ENCODE results near the gene PNMA6A. TPM values are rescaled to one million over a fixed set of nuclear protein-coding genes. Genes with fewer than 3 reads are reported as not detected.
"Not testable (repeated sequence)": the region's sequence is repeated elsewhere in the genome, so short reads cannot be mapped to it uniquely, and the experiment has no call there.

The PNMA6A gene
- total and polyA plus RNA-seq, 2 experiments from 2014 or later = 2.9 to 8.6 TPM

DNA sequence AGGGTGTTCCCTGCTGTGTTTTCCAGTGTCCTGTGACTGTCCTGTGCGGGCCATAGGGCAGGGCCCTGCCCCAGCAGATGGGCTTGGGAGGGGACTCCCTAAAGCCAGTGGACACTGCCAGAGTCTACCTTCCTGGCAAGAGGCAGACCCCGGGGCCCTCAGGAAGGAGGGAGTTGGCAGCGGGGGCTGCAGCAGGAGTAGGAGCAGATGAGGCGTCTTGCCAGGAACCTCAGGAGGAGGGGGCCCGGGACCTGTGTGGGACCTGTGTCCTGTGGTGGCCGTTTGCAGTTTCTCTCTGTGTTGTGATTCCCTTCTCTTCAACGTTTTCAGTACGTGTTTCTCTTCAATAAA lies 12.2 kb upstream of the PNMA6A start:
- H3K9me3 ChIP-seq (ENCODE audit: low read depth) = no peaks in the 10 kb centered on the region
- no peak overlapping the region for H3K27ac ChIP-seq
- H3K27me3 ChIP-seq = no peaks in the 10 kb centered on the region
- TF ChIP-seq, protein P1, sequence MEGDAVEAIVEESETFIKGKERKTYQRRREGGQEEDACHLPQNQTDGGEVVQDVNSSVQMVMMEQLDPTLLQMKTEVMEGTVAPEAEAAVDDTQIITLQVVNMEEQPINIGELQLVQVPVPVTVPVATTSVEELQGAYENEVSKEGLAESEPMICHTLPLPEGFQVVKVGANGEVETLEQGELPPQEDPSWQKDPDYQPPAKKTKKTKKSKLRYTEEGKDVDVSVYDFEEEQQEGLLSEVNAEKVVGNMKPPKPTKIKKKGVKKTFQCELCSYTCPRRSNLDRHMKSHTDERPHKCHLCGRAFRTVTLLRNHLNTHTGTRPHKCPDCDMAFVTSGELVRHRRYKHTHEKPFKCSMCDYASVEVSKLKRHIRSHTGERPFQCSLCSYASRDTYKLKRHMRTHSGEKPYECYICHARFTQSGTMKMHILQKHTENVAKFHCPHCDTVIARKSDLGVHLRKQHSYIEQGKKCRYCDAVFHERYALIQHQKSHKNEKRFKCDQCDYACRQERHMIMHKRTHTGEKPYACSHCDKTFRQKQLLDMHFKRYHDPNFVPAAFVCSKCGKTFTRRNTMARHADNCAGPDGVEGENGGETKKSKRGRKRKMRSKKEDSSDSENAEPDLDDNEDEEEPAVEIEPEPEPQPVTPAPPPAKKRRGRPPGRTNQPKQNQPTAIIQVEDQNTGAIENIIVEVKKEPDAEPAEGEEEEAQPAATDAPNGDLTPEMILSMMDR (IDR thresholded peaks at IDR 0.05; ENCODE audit: low read depth, low read length) = no peak
- H3K4me3 ChIP-seq = no peak overlapping the region
- DNase-seq (ENCODE audit: low read depth in 1 of 2, low spot score in 1 of 2) = no peak
- no peaks in the 10 kb centered on the region for H3K36me3 ChIP-seq
- no peaks in the 10 kb centered on the region for H3K4me1 ChIP-seq (ENCODE audit: low read depth)

DNA sequence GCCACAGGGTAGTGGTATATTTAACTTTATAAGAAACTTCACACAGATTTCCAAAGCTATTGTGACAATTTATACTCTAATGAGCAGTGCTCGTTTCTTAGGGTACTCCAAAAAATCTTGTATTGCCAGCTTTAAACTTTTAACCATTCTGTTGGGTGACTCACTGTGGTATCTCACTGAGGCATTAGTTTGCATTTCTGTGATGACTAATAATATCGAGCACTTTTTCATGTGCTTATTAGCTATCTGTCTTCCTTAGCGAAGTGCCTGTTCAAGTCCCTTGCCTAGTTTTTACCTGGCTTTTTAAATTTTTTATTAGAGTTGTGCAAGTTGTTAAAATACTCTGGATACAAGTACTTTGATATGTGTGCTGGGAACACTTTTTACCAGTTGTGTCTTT lies 10.5 kb upstream of the PNMA6A start:
- Histone ChIP-seq H3K36me3 (no peaks in the 10 kb centered on the region), H3K27ac (no peak overlapping the region), H3K4me3 (no peak overlapping the region), H3K4me1 (ENCODE audit: low read depth) (no peaks in the 10 kb centered on the region), H3K9me3 (ENCODE audit: low read depth) (no peaks in the 10 kb centered on the region), H3K27me3 (no peaks in the 10 kb centered on the region)
- TF ChIP-seq, protein P1 (IDR thresholded peaks at IDR 0.05; ENCODE audit: low read depth, low read length) = no peak
- DNase-seq (ENCODE audit: low read depth in 1 of 2, low spot score in 1 of 2) = peak in 1 of 2 donors; percentile 32

DNA sequence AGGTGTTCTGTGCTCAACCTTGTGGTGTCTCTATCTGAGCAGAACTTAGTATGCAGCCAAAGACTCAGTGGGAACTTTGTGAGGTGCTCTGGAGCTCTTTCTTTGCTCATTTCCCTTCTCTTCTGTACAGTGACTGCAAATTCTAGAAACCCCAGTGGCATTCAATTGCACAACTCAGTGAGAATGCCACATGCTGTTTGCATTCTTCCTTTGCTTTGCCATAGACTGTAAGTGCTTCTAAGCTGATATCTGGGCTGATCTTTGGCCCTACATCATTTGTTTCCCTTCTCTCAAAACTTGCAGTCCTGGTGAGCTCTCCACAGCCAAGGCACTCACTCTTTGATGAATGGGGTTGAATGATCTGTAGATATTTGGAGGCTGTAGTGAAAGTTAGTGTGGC lies 8.9 kb upstream of the PNMA6A start:
- TF ChIP-seq, protein P1 (IDR thresholded peaks at IDR 0.05; ENCODE audit: low read depth, low read length) = no peak
- Histone ChIP-seq H3K4me3 (no peak overlapping the region), H3K4me1 (ENCODE audit: low read depth) (no peaks in the 10 kb centered on the region), H3K9me3 (ENCODE audit: low read depth) (no peaks in the 10 kb centered on the region), H3K36me3 (no peaks in the 10 kb centered on the region), H3K27me3 (no peaks in the 10 kb centered on the region), H3K27ac (no peak overlapping the region)
- peak in 1 of 2 donors; percentile 36 for DNase-seq (ENCODE audit: low read depth in 1 of 2, low spot score in 1 of 2)

DNA sequence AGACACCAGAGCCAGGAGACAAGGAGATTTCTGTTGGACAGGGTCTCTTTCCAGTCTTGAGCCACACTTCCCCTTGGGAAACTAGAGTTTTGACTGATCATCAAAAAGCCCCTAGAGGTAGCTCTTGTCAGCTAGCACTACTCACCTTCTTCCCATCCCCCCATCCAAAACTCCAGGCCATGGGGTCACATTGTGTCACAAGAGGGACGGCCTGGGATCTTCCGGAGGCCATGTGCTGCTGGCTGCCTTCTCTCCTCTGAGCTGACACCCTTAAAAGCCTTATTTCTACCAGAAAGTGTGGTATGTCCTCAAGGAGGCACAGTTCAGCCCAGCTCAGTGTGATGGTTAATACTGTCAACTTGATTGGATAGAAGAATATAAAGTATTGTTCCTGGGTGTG lies 8.2 kb upstream of the PNMA6A start:
- Histone ChIP-seq H3K4me3 (no peak overlapping the region), H3K9me3 (ENCODE audit: low read depth) (no peaks in the 10 kb centered on the region), H3K36me3 (no peaks in the 10 kb centered on the region), H3K27ac (no peak overlapping the region), H3K4me1 (ENCODE audit: low read depth) (no peaks in the 10 kb centered on the region), H3K27me3 (no peaks in the 10 kb centered on the region)
- TF ChIP-seq, protein P1 (IDR thresholded peaks at IDR 0.05; ENCODE audit: low read depth, low read length) = no peak
- no peak for DNase-seq (ENCODE audit: low read depth in 1 of 2, low spot score in 1 of 2)

DNA sequence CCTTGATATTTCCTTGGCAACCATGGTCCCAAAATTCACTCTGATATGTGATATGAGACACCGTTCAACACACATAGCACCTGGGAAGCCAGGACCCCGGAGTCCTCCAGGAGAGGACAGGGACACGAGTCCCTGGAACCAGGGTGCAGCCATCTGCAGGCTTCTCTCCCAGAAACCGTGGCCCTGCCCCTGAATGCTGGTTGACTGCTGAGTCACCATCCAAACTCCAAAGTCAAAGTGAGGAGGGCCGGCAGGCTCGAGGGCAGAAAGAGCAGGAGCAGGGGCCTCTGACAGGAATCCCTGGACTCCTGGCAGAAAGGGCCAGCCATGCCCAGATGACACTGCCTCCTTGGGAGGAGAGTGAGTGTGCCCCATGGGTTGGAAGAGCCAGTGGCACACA lies 6.9 kb upstream of the PNMA6A start:
- Histone ChIP-seq H3K36me3 (no peaks in the 10 kb centered on the region), H3K4me3 (no peak overlapping the region), H3K4me1 (ENCODE audit: low read depth) (no peaks in the 10 kb centered on the region), H3K27me3 (no peaks in the 10 kb centered on the region), H3K9me3 (ENCODE audit: low read depth) (no peaks in the 10 kb centered on the region), H3K27ac (no peak overlapping the region)
- TF ChIP-seq, protein P1 (IDR thresholded peaks at IDR 0.05; ENCODE audit: low read depth, low read length) = no peak
- no peak for DNase-seq (ENCODE audit: low read depth in 1 of 2, low spot score in 1 of 2)

DNA sequence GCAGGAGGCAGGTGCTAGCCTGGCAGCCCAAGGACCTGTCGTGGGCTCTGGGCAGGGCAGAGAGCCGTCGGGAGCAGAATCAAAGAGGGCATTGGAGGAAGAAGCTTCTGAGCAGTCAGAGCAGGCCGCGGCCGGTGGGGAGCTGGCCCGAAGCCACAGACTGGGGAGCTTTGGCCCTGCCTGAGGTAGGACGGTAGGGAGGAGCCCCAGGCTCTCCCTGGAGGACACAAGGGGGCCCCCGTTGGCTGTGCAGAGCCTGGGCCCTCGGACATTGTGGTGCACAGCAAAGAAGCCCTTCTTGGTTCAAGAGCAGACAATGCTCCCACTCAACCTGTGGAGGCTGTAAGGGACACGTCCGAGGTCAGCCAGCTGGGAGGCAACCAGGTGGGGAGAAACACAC lies 5.9 kb upstream of the PNMA6A start:
- not testable (repeated sequence) for DNase-seq (ENCODE audit: low read depth in 1 of 2, low spot score in 1 of 2); H3K27me3 ChIP-seq; H3K4me3 ChIP-seq; H3K4me1 ChIP-seq (ENCODE audit: low read depth); H3K27ac ChIP-seq; H3K36me3 ChIP-seq; H3K9me3 ChIP-seq (ENCODE audit: low read depth)

DNA sequence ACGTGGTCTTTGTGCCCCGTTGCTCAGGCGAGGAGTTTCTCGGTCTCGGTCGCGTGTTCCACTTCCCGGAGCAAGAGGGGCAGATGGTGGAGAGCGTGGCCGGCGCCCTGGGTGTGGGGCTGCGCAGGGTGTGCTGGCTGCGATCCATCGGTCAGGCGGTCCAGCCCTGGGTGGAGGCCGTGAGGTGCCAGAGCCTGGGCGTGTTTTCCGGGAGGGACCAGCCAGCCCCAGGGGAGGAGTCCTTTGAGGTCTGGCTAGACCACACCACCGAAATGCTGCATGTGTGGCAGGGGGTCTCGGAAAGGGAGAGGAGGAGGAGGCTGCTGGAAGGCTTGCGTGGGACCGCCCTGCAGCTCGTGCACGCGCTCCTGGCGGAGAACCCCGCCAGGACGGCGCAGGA lies 1.1 kb downstream of the PNMA6A start:
- not testable (repeated sequence) for H3K36me3 ChIP-seq; H3K4me1 ChIP-seq (ENCODE audit: low read depth); H3K27ac ChIP-seq; DNase-seq (ENCODE audit: low read depth in 1 of 2, low spot score in 1 of 2); H3K4me3 ChIP-seq; H3K27me3 ChIP-seq; H3K9me3 ChIP-seq (ENCODE audit: low read depth)
